SJCRH30 (cell line): ENCODE results near the gene GON7. TPM values are rescaled to one million over a fixed set of nuclear protein-coding genes. Genes with fewer than 3 reads are reported as not detected.
A peak's percentile ranks its signal among the peaks of the same experiment; 100 is the strongest.

Experiments
- DNase-seq, 2 experiments: peaks; one replicate each; pipeline ENCODE4 v3.0.0-alpha.2; 2015 to 2020
- H3K27ac ChIP-seq: fragments of 250-450 bp; sonication (Bioruptor Pico); 2 replicates; pipeline ENCODE4 v1.5.1; 2020; ENCODE audit warnings: mild to moderate bottlenecking, moderate library complexity
- H3K27me3 ChIP-seq: fragments of 250-450 bp; sonication (Bioruptor Pico); 2 replicates; pipeline ENCODE4 v1.5.1; 2020; ENCODE audit warnings: mild to moderate bottlenecking, moderate library complexity
- H3K36me3 ChIP-seq: fragments of 250-450 bp; sonication (Bioruptor Pico); 2 replicates; pipeline ENCODE4 v1.5.1; 2020; ENCODE audit warnings: mild to moderate bottlenecking, moderate library complexity
- H3K4me1 ChIP-seq: fragments of 250-450 bp; sonication (Bioruptor Pico); 2 replicates; pipeline ENCODE4 v1.5.1; 2020; ENCODE audit warnings: mild to moderate bottlenecking, moderate library complexity
- H3K4me3 ChIP-seq: fragments of 250-450 bp; sonication (Bioruptor Pico); 2 replicates; pipeline ENCODE4 v1.5.1; 2020; ENCODE audit warnings: mild to moderate bottlenecking, moderate library complexity
- H3K9me3 ChIP-seq: fragments of 250-450 bp; sonication (Bioruptor Pico); replicated peaks from 2 replicates; pipeline ENCODE4 v1.5.1; 2020; ENCODE audit warnings: mild to moderate bottlenecking, moderate library complexity
- total RNA-seq: library from RNA; depleted of rRNA; stranded (reverse); fragments of >200 nt; shearing (Covaris generic); gene quantifications from 2 replicates; pipeline ENCODE4 v1.2.3, GENCODE V29; 2014

GON7 gene
- total RNA-seq, 1 experiment from 2014 or later: 24.1 TPM

GRCh38 chr14:93219103-93219726 is 12.3 kb upstream of the GON7 start:
- H3K36me3 ChIP-seq: peaks cover 44% of the 10 kb centered on the region
- H3K4me1 ChIP-seq: no peaks in the 10 kb centered on the region

GRCh38 chr14:93214598-93214997 is 7.7 kb upstream of the GON7 start:
- Histone ChIP-seq H3K9me3 (no peaks in the 10 kb centered on the region), H3K4me1 (no peaks in the 10 kb centered on the region), H3K27ac (no peak overlapping the region), H3K4me3 (no peak overlapping the region), H3K27me3 (no peaks in the 10 kb centered on the region), H3K36me3 (peaks cover 44% of the 10 kb centered on the region)
- no peak for DNase-seq

More at GRCh38 chr14:93219103-93219726, 12.3 kb upstream of the GON7 start:
- no peaks in the 10 kb centered on the region for H3K27me3 ChIP-seq
- H3K27ac ChIP-seq: no peak overlapping the region
- DNase-seq: peak; percentile 38 to 59
- no peak overlapping the region for H3K4me3 ChIP-seq
- H3K9me3 ChIP-seq: no peaks in the 10 kb centered on the region

GRCh38 chr14:93212432-93212831 is 5.6 kb upstream of the GON7 start:
- Histone ChIP-seq H3K9me3 (no peaks in the 10 kb centered on the region), H3K27ac (no peak overlapping the region), H3K4me1 (no peaks in the 10 kb centered on the region), H3K27me3 (no peaks in the 10 kb centered on the region), H3K36me3 (peaks cover 32% of the 10 kb centered on the region), H3K4me3 (no peak overlapping the region)
- no peak for DNase-seq

GRCh38 chr14:93207468-93208308 is 823 bp upstream of the GON7 start:
- H3K27ac ChIP-seq: peak overlapping the region; percentile 71
- no peaks in the 10 kb centered on the region for H3K9me3 ChIP-seq
- no peaks in the 10 kb centered on the region for H3K4me1 ChIP-seq
- no peaks in the 10 kb centered on the region for H3K27me3 ChIP-seq
- H3K4me3 ChIP-seq: peak overlapping the region; percentile 79
- H3K36me3 ChIP-seq: peaks cover 10% of the 10 kb centered on the region
- DNase-seq: peak; percentile 78 to 79

- Histone ChIP-seq H3K36me3 (0 out of 2 replicates have a peak, but pooled peaks cover 2% of the 10 kb centered on the region), H3K4me1 (no peaks in the 10 kb centered on the region), H3K4me3 (no peak overlapping the region), H3K27me3 (no peaks in the 10 kb centered on the region), H3K27ac (no peak overlapping the region), H3K9me3 (no peaks in the 10 kb centered on the region)
- DNase-seq: no peak
Observed at GRCh38 chr14:93201155-93201704, 5.6 kb downstream of the GON7 start.

- H3K27ac ChIP-seq: no peak overlapping the region
- DNase-seq: no peak
Observed at GRCh38 chr14:93200553-93200952, 6.3 kb downstream of the GON7 start.

GRCh38 chr14:93199031-93199430 is 7.8 kb downstream of the GON7 start:
- Histone ChIP-seq H3K9me3 (no peaks in the 10 kb centered on the region), H3K4me1 (no peaks in the 10 kb centered on the region), H3K4me3 (no peak overlapping the region), H3K27me3 (no peaks in the 10 kb centered on the region), H3K27ac (no peak overlapping the region), H3K36me3 (no peaks in the 10 kb centered on the region)
- no peak for DNase-seq

More at GRCh38 chr14:93200553-93200952, 6.3 kb downstream of the GON7 start:
- H3K4me3 ChIP-seq: no peak overlapping the region
- no peaks in the 10 kb centered on the region for H3K4me1 ChIP-seq
- H3K36me3 ChIP-seq: 0 out of 2 replicates have a peak, but pooled peaks cover 2% of the 10 kb centered on the region
- no peaks in the 10 kb centered on the region for H3K27me3 ChIP-seq
- no peaks in the 10 kb centered on the region for H3K9me3 ChIP-seq

GRCh38 chr14:93195316-93195999 is 11.4 kb downstream of the GON7 start:
- Histone ChIP-seq H3K9me3 (no peaks in the 10 kb centered on the region), H3K4me1 (no peaks in the 10 kb centered on the region), H3K27ac (no peak overlapping the region), H3K27me3 (no peaks in the 10 kb centered on the region), H3K36me3 (peaks cover 3% of the 10 kb centered on the region; the same call in 1 of the 2 replicates), H3K4me3 (no peak overlapping the region)
- no peak for DNase-seq

- Histone ChIP-seq H3K27me3 (no peaks in the 10 kb centered on the region), H3K9me3 (no peaks in the 10 kb centered on the region), H3K36me3 (peaks cover 10% of the 10 kb centered on the region; the same call in 1 of the 2 replicates), H3K4me1 (0 out of 2 replicates have a peak, but pooled peaks cover 3% of the 10 kb centered on the region), H3K4me3 (no peak overlapping the region), H3K27ac (no peak overlapping the region)
- DNase-seq: no peak
Observed at GRCh38 chr14:93186956-93187355, 19.9 kb downstream of the GON7 start.

GRCh38 chr14:93186466-93186865 is 20.4 kb downstream of the GON7 start:
- Histone ChIP-seq H3K9me3 (no peaks in the 10 kb centered on the region), H3K4me1 (0 out of 2 replicates have a peak, but pooled peaks cover 3% of the 10 kb centered on the region), H3K4me3 (no peak overlapping the region), H3K36me3 (peaks cover 10% of the 10 kb centered on the region; the same call in 1 of the 2 replicates), H3K27ac (no peak overlapping the region), H3K27me3 (no peaks in the 10 kb centered on the region)
- DNase-seq: no peak

- H3K4me1 ChIP-seq: 0 out of 2 replicates have a peak, but pooled peaks cover 3% of the 10 kb centered on the region
- peak overlapping the region; percentile 89 for H3K4me3 ChIP-seq
- no peak for DNase-seq
- no peaks in the 10 kb centered on the region for H3K27me3 ChIP-seq
- peak overlapping the region; percentile 39; the same call in 1 of the 2 replicates for H3K27ac ChIP-seq
- peaks cover 6% of the 10 kb centered on the region; the same call in 1 of the 2 replicates for H3K36me3 ChIP-seq
- no peaks in the 10 kb centered on the region for H3K9me3 ChIP-seq
Observed at GRCh38 chr14:93185349-93185720, 21.5 kb downstream of the GON7 start.

GRCh38 chr14:93184391-93185348 is 22.2 kb downstream of the GON7 start, which contains the start of the genes LYSET and MOAP1:
Gene LYSET (plus strand): TSS chr14:93185317. CDS start chr14:93185406, 89 bp downstream.
Gene MOAP1 (minus strand): TSS chr14:93184897. CDS start chr14:93184242, 655 bp downstream.
- DNase-seq: peak; percentile 84 to 86
- Histone ChIP-seq H3K4me1 (0 out of 2 replicates have a peak, but pooled peaks cover 3% of the 10 kb centered on the region), H3K27ac (peak within 1 kb of the TSS; percentile 48; the same call in 1 of the 2 replicates), H3K9me3 (no peaks in the 10 kb centered on the region), H3K36me3 (peaks cover 6% of the 10 kb centered on the region; the same call in 1 of the 2 replicates), H3K27me3 (no peaks in the 10 kb centered on the region), H3K4me3 (peak within 1 kb of the TSS; percentile 89)

- Histone ChIP-seq H3K36me3 (peaks cover 6% of the 10 kb centered on the region; the same call in 1 of the 2 replicates), H3K27me3 (no peaks in the 10 kb centered on the region), H3K4me3 (peak overlapping the region; percentile 89), H3K9me3 (no peaks in the 10 kb centered on the region), H3K27ac (no peak overlapping the region; the same call in 1 of the 2 replicates), H3K4me1 (0 out of 2 replicates have a peak, but pooled peaks cover 3% of the 10 kb centered on the region)
- DNase-seq: no peak
Observed at GRCh38 chr14:93183596-93184317, 23.1 kb downstream of the GON7 start.
